AG10803 (cell line): ENCODE measurements around the gene GPALPP1.

Source experiments
- DNase-seq: peaks from one replicate; pipeline ENCODE4 v3.0.0; 2010; ENCODE audit warnings: low read depth
- H3K4me3 ChIP-seq: 2 replicates; pipeline ENCODE4 v1.5.1; 2011; ENCODE audit warnings: mild to moderate bottlenecking, low read length, control low read depth
- TF ChIP-seq, protein P1 (sequence below): conservative IDR thresholded peaks from 2 replicates; pipeline ENCODE4 v1.5.1; 2011; ENCODE audit warnings: mild to moderate bottlenecking, low read length, control low read depth, inconsistent platforms

GPALPP1 gene

DNA sequence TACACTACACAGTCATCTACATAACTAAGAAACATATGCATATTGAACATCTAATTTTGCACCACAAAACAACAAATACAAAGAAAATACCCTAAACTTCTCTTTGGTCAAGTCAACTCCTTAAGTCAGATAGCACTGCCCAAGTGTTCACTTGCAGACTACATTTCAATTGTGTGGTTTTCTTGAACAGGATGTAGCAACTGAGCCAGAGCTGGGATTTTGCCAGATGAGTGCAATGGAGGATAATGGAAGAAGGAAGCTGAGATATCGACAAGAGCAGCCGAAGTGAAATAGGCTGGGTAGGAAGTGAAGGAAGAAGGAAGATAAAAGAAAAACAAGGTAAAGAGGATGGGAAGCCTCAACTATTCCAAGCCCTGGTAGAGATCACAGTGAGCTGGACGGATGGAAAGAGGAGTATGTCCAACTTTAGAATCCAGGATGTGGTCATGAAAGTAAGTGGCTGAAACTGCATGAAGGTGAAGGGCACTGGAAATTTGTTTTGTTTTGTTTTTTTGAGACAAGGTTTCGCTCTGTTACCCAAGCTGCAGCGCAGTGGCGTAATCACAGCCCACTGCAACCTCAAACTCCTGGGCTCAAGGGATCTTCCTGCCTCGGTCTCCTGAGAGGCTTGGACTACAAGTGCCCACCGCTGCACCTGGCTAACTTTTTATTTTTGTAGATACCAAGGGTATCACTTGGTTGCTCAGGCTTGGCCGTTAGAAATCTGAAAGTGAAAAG is 15.1 kb upstream of the GPALPP1 start:
- TF ChIP-seq, protein P1, sequence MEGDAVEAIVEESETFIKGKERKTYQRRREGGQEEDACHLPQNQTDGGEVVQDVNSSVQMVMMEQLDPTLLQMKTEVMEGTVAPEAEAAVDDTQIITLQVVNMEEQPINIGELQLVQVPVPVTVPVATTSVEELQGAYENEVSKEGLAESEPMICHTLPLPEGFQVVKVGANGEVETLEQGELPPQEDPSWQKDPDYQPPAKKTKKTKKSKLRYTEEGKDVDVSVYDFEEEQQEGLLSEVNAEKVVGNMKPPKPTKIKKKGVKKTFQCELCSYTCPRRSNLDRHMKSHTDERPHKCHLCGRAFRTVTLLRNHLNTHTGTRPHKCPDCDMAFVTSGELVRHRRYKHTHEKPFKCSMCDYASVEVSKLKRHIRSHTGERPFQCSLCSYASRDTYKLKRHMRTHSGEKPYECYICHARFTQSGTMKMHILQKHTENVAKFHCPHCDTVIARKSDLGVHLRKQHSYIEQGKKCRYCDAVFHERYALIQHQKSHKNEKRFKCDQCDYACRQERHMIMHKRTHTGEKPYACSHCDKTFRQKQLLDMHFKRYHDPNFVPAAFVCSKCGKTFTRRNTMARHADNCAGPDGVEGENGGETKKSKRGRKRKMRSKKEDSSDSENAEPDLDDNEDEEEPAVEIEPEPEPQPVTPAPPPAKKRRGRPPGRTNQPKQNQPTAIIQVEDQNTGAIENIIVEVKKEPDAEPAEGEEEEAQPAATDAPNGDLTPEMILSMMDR: no peak
- DNase-seq: peak; percentile 63
- no peak overlapping the region for H3K4me3 ChIP-seq

DNA sequence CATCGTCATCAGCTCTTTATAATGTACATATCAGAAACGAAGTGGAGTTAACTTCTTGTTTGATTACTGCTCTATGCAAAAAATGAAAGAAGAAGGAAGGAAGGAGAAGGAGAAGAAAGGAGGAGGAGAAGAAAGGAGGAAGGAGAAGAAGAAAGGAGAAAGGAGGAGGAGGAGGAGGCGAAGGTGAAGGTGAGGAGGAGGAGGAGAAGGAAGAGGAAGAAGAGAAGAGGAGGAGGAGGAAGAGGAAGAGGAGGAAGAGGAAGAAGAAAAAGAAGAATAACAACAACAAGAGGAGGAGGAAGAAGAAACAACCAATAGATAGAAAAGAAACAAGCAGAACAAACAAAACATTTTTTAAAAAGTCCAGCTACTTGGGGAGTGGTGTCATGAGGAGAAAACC is 13.1 kb upstream of the GPALPP1 start:
- no peak overlapping the region for H3K4me3 ChIP-seq
- DNase-seq: no peak
- TF ChIP-seq, protein P1: no peak

DNA sequence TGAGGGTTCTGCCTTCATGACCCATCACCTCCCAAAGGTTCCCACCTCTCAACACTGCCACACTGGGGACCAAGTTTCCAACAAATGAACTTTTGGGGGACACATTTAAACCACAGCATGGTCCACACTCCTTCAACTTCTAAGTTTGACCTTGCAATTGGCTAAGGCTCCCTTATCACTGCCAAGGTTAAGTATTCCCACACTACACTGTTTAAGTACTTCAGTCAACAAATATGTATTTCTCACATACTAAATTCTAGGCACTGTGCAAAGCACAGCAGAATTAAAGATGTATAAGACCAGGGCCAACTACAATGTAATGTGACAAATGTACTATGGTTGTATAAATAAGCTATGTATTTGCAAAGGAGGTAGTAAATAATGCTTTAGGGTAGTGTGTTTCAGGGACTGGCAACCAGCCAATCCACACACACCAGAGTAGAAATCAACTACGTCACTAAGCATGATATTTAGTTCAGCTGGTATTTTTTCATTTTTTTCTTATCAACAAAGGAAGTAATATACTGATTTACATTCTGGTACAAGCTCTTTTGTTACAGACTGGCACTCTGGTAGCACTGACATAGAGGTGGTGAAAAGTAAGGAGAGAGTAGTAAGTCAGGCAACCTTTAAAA is 12.3 kb upstream of the GPALPP1 start:
- H3K4me3 ChIP-seq: no peak overlapping the region
- TF ChIP-seq, protein P1: no peak
- no peak for DNase-seq

DNA sequence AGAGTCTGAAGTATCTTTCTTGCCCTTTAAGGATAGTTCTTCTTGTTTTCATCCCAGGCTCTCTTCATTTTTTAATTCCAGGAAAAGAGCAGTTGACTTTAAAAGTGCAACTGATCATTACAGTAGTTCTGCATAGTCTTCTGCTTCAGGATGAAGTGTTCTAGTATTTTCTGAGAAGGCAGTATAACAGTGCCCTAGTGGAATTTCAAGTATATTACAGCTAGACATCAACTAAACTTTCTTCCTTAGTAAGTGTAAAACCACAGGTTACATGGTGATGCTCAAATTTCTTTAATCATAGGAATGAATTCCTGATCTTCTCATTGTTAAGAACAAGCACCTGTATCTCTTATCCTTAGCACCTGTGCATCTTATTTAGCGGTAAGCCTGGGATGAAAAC is 11.0 kb upstream of the GPALPP1 start:
- no peak for DNase-seq

DNA sequence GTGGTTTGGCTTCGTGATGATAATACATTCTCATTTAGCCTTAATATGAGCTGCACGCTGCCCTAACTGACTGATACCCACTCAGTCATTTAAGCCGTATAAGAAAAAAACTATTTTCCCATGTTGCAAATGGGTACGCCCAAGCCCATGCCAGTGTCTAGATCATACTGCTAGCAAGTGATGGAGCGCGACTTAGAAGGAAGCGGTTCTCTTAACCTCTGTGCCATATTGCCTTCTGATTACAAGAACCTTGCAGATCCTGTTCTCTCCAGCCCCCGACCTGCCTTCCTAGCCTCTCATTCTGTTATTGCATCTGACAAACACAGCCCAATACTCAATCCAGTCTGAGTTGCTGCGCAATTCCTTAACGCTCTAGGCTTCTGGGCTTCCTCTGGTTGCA is 603 bp downstream of the GPALPP1 start:
- DNase-seq: peak; percentile 3
- TF ChIP-seq, protein P1: no peak
- H3K4me3 ChIP-seq: peak overlapping the region; percentile 96

More for the DNA sequence above, 11.0 kb upstream of the GPALPP1 start:
- no peak overlapping the region for H3K4me3 ChIP-seq
- TF ChIP-seq, protein P1: no peak; the same call in 1 of the 2 replicates

DNA sequence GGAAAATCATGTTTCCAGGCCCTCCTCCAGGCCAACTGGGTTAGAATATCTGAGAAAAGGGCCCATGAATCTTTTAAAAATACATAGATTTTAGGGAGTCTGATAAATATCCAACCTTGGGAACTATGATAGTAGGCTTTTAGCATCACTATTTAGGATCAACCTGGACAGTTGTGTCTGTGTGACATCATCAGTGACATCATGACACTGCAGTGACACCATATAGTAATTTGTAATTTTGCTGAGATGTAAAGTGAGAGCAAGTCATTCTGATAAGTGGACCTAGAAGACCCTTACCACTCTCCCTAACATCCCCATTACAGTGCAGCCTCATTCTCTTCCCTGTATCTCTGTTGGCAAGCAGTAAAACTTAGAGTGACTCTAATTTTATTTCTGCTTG is 14.1 kb downstream of the GPALPP1 start:
- DNase-seq: no peak
- TF ChIP-seq, protein P1: no peak
- H3K4me3 ChIP-seq: no peak overlapping the region

DNA sequence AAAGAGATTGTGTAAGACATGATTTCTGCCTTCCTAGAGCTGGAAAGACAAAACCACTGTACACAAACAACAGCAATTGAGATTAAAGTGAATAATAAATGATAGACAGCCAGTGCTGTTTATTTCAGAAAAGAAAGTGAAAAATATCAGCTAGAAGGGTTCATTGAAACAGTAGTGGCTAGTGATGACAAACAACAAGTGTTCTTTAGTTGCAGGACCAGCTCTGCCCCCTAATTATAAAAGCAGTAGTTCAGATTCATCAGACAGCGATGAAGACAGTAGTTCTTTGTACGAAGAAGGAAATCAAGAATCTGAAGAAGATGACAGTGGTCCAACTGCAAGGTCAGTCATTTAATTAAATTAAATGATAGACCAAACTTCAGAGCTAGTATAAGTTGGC is 14.8 kb downstream of the GPALPP1 start:
- TF ChIP-seq, protein P1: no peak
- no peak for DNase-seq
- no peak overlapping the region for H3K4me3 ChIP-seq
